ENCODE measurements around the gene BTC.

GRCh38 chr4:74764119-74764518, 30.2 kb downstream of the BTC start:
- no peak for TF ChIP-seq CTCF (IDR thresholded peaks at IDR 0.05)
- TF ChIP-seq ZFX (IDR thresholded peaks at IDR 0.05; ENCODE audit: borderline replicate concordance): no peak

All from 22Rv1 (cell line).